ENCODE data around the gene CERCAM.
"Not testable (repeated sequence)": the region's sequence is repeated elsewhere in the genome, so short reads cannot be mapped to it uniquely, and the experiment has no call there.

Gene CERCAM

GRCh38 chr9:128393145-128393775 is 27.4 kb upstream of the CERCAM start:
- DNase-seq (ENCODE audit: low read depth): no peak

DNA sequence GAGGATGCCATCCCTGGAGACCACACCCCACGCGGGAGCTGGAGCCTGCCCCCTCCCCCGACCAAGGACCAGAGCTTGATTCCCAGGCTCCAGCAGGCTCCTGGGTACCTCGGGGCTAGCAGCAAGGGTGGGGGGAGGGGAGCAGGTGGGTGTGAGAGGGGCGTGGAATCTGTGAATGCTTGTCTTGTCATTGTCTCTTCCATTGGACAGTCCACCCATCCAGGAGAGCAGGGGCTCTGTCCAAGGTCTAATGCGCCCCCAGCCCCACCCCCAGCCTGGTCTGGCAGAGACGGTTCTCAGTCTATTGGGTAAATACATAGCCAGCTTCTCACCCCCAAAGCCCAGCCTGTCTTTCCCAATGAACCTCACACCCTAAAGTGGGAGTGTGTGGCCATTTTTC is 26.7 kb upstream of the CERCAM start:
- DNase-seq (ENCODE audit: low read depth): no peak

DNA sequence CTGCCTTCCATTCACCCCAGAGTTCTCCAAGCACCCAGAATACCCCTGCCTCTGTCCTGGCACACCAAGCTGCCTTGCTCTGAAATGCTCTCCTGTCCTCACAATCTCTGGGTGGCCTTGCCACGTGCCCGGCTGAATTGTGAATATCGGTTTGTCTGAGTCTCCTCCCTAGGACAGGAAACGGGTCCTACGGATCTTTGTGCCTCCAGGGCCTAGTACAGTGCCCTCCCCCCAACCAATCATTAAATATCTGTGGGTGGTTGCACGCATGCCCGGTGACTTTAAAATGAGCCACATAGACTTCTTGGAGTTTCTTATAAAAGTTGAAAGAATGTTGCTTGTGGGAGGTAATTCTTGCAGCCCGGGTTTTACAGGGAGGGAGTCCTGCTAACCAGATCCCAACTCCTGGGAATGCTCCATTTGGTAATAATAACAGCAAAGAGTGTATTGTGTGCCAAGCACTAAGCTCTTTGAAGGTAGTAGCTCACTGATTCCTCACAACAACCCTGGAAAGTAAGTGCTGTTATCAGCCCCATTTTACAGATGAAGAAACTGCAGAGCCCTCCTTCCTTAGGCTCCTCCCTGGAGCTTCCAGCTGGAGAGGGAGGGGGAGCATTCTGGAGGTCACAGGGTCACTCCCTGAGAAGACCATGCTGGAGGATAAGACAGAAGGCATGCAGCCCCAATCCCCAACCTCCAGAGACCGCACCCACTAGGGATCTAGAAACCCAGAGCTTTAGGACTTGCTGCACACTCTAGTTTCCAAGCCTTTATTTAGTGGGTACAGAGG is 26.1 kb upstream of the CERCAM start:
- peak; percentile 42 for DNase-seq (ENCODE audit: low read depth)

DNA sequence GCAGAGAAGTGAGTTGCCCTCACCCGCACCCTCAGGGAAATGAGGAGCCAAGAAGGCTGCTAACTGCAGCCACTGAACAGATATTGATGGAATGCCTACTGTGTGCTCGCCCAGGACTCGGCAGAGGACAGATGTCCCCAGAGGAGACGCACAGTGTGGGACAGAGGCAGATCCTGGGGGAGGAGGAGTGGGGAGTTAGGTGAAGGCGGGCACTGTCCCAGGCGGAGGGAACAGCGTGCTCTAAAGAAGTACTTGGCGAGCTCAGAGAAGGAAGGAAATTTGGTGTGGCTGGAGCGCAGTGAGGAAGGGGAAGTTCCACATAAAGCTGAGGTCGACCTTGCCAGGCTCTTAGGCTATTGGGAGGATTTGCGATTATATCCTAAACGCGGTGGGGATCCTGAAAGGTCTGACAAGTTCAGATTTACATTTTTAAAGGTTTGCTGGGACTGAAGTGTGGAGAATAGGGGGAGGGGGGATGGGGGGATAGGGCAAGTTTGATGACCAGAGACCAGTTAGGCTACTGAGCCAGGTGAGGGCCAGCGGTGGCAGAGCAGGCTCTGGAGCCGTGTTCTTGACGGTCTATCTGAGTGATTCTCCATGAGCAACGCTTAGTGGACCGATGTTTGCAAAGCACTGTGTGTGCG is 23.6 kb upstream of the CERCAM start:
- DNase-seq (ENCODE audit: low read depth): no peak

GRCh38 chr9:128397831-128398230 is 22.8 kb upstream of the CERCAM start:
- DNase-seq (ENCODE audit: low read depth): no peak

GRCh38 chr9:128399861-128400260 is 20.8 kb upstream of the CERCAM start:
- DNase-seq (ENCODE audit: low read depth): no peak

GRCh38 chr9:128404560-128404959 is 16.1 kb upstream of the CERCAM start:
- no peak for DNase-seq (ENCODE audit: low read depth)

DNA sequence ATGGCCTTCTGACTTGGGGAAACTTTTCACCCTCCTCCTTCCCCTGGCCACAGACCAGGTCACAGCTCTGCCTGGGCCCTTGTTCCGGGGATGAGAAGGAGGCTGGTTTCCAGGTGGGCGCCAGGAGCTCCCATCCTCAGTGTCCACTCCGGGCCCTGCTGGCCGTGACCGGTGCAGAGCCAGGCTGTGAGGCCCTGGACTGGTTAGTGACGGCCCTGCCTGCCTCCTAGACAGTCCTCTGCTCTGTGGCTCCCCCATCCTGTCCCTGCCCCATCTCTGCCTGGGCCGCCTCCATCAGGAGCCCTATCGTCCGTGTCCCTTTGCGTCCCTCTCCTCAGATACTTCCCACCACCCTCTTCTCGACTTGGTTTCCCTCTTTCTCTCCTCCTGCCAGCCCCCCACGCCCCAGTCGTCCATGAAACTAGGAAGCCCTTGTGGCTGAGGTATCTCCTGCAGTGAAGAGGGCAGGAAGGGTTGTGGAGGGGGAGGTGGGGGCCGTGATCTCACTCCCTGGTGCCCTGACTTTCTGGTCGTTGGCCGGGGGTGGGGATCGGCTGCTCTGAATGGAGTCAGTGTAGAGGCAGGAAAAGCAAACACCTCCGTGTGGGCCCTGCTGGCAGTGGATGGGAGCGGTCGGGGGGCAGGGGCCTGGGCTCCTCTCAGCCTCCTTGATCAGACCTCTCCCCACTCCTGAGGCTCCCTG is 15.4 kb upstream of the CERCAM start:
- DNase-seq (ENCODE audit: low read depth): no peak

DNA sequence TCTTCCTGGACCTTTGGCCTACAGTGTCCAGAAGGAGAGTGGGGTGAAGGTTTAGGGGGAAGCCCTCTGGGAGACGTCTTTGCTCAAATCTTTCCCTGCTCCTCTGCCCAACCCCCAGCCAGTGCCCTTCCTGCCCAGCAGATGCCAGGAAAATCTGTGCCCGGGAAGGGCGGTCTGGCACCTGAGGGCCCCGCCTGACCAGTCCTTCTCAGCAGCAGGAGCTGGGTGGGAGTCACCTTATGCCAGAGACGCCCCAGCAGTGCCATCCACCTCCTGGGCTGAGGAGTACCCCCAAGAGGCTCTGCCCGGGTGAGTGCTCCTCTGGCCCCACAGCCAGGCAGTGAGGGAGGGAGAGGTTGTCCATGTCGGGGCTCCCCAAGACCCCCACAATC is 14.9 kb upstream of the CERCAM start:
- DNase-seq (ENCODE audit: low read depth): no peak

GRCh38 chr9:128406848-128407391 is 13.7 kb upstream of the CERCAM start:
- DNase-seq (ENCODE audit: low read depth): peak; percentile 69

GRCh38 chr9:128408963-128409431 is 11.7 kb upstream of the CERCAM start:
- DNase-seq (ENCODE audit: low read depth): no peak

DNA sequence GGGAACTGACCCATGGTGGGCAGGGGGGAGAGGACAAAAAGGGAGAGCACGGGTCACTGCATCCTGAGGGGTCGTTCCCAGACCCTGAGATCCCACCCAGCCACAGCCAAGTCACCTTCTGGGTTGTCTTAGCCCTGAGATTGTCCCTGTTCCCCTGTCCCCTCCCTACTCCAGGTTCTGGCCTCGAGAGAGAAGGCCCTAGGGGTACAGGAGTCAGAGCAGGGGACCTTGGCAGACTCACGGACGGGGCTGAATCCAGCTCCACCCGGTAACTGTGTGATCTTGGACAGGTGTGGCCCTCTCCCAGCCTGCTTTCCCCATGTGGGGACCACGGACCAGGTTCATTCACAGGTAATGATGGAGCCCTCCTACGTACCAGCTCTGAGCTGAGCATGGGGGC is 11.2 kb upstream of the CERCAM start:
- no peak for DNase-seq (ENCODE audit: low read depth)

DNA sequence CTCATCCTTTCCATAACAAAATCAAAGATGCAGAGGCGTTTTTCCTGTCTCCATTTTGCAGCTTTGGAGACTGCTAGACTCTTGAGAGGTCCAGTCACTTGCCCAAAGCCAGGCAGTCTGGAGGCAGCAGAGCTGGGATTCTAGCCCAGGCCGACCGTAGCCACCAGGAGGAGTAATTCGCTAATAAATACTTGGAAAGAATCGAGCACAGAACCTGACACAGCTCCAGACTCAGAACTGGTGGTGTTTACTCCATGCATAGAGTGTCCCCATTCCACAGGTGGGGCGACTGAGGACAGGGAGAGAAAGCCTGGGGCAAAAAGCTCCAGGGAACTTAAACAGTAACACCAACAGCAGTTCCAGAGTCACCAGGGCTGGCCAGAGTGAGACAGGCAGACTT is 10.7 kb upstream of the CERCAM start:
- peak; percentile 58 for DNase-seq (ENCODE audit: low read depth)

- DNase-seq (ENCODE audit: low read depth): no peak
These were observed 9.1 kb upstream of the CERCAM start for GRCh38 chr9:128411364-128412119.

DNA sequence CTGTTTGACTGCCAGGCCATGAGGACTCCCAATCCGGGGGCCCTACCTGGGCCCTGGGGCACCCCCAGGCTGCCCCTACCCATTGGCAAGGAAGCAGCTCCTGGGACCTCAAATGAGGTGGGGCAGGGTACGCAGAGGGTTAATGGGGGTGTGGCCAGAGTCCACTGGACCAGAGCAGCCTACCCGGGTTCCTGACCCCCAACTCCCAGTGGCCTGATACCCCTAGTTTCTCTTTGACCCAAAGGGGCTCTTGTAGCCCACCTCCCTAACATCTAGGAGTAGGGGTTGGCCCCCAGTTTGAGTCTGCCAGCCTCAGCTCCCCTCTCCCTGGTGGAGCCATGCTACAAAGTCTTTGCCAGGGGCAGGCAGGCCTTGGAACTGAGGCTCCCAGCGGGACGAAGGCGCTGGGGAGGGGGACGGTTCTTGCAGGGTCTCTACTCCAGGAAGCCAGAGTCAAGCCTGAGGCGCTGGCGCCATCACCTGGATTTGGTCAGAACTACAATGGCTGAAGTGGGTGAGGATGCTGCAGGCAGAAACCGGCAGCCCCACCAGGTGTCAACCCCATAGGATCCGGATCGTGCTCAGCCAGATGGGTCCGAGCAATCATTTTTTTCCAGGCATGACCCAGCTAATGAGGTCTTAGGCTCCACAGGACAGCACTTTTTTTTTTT is 8.4 kb upstream of the CERCAM start:
- DNase-seq (ENCODE audit: low read depth): peak; percentile 48

- not testable (repeated sequence) for DNase-seq (ENCODE audit: low read depth)
These were observed 6.9 kb upstream of the CERCAM start for GRCh38 chr9:128413728-128414127.

DNA sequence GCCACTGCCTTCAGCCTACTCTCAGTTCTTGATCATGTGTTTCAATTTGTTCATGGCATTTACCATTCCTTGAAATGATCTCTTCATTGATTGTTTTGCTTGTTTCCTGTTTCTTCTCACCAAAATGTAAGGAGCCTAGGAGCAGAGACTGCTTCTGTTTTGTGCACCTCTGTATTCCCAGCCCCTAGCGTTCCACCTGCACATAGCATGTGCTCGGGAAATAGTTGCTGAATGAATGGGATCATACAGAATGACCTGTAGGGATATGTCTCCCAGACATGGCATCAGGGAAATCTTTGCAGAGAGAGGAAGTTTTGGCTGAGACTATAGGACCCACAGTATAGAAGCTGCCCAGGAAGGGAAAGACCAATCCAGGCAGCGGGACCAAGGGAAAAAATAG is 6.2 kb upstream of the CERCAM start:
- peak; percentile 36 for DNase-seq (ENCODE audit: low read depth)

DNA sequence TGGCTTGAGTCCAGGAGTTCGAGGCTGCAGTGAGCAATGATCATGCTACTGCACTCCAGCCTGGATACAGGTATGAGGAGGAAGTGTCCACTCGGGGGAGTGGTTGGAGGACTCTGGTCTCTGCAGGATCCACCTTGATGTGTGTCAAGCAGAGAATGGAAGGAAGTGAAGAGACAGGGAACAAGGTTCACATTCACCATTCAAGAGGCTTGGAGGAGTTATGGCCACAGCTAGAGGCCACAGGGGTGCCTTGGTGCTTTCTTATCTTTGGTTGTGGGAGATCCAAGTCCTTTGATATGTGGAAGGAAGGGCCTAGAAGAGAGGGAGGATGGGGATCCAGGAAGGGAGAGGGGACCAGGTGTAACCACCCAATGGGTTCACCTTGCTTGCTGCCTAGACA is 5.4 kb upstream of the CERCAM start:
- no peak for DNase-seq (ENCODE audit: low read depth)

GRCh38 chr9:128416014-128416413 is 4.6 kb upstream of the CERCAM start:
- DNase-seq (ENCODE audit: low read depth): no peak

DNA sequence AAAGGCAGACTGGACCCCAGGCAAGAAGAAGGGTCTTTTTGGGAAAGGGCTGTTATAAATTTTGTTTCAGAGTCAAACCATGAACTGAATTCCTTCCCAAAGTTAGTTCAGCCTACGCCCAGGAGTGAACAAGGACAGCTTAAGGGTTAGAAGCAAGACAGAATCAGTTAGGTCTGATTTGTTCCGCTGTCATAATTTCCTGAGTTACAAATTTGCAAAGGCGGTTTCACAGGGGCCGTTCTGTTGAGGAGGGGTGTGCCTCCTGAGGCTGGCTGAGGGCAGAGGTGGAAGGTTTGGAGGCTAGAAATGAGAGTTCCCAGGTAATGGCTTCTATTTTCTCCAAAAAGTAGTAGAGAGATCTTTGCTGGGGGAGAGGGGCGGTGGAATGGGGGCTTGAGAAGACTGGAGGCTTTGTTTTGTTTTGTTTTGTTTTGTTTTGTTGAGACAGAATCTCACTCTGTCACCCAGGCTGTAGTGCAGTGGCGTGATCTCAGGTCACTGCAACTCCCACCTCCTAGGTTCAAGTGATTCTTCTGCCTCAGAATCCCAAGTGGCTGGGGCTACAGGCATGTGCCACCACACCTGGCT is 4.1 kb upstream of the CERCAM start:
- DNase-seq (ENCODE audit: low read depth): no peak
